Effector memory CD8-positive, alpha-beta T cell (primary cell): ENCODE data around the gene TUFM.
"Not testable (repeated sequence)": the region's sequence is repeated elsewhere in the genome, so short reads cannot be mapped to it uniquely, and the experiment has no call there.

ENCODE experiments used
- ATAC-seq: fragments of 150-1000 bp; cut with Tn5 transposase; replicated peaks from 2 replicates; pipeline ENCODE4 v1.10.0; 2021; ENCODE audit warnings: mild to moderate bottlenecking, moderate library complexity
- DNase-seq, 3 experiments: peaks; one replicate each; pipeline ENCODE4 v3.0.0; 2021
- H3K27ac Mint-ChIP-seq, 2 donors: one replicate each; pipeline ENCODE4 v1.8.0; 2022; ENCODE audit warnings: mild to moderate bottlenecking in 2 of 2, mixed read lengths in 2 of 2, moderate library complexity in 2 of 2
- H3K27me3 Mint-ChIP-seq, 2 donors: one replicate each; pipeline ENCODE4 v1.8.0; 2022; ENCODE audit warnings: mixed read lengths in 2 of 2
- H3K36me3 Mint-ChIP-seq: one replicate; pipeline ENCODE4 v1.8.0; 2022; ENCODE audit warnings: mild to moderate bottlenecking, moderate library complexity, mixed read lengths; ENCODE audit not compliant: insufficient read depth
- H3K4me1 Mint-ChIP-seq, 2 donors: one replicate each; pipeline ENCODE4 v1.8.0; 2022; ENCODE audit warnings: low read depth in 2 of 2, mixed read lengths in 2 of 2
- H3K4me3 Mint-ChIP-seq, 2 donors: one replicate each; pipeline ENCODE4 v1.8.0; 2022; ENCODE audit warnings: mild to moderate bottlenecking in 2 of 2, mixed read lengths in 2 of 2, moderate library complexity in 2 of 2
- H3K9me3 Mint-ChIP-seq, 2 donors: one replicate each; pipeline ENCODE4 v1.8.0; 2022; ENCODE audit warnings: mixed read lengths in 2 of 2

Gene TUFM

GRCh38 chr16:28824717-28824973, 21.5 kb downstream of the TUFM start:
- Mint-ChIP-seq H3K9me3 (no peaks in the 10 kb centered on the region), H3K4me1 (peaks cover 20 to 41% of the 10 kb centered on the region in 2 donors)

DNA sequence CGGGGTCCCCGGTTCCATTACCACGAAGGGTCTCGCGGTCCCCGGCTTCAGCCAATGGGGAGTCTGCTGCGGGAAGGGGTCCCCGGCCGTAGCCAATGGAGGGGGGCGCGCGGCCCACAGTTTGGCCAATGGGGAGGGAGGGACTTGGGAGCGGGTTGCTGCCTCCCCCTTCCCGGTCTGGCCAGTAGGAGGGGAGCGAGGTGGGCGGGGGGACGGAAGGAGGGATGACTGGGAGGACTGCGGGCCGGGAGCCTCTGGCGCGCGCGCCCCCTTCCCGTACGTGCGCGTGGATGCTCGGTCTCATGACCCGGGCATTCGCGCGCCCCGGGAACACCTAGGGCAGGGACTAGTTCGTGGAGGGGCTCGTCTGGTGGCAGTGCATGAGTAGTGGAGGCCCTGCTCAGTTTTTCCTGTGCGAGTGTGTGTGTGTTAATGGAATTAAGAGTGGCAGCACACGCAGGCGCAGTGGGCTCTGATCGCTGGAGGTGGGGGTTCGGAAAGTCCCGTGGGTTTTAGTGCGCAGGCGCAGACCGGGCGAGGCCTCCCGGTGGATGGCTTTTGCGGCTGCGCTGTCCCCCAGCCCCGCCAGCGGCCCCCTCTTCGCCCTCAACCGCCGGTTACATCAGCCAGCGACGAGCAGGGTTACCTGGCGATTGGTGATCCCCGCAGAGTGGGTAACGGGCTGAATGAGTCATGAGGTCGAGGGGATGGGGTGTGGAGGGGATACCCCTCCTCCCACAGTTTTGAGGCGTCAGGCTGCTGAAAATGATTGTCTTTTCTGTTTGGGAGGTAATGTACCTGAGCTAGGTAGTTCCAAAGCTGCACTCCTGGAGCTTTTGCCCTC, 22.1 kb downstream of the TUFM start:
- DNase-seq (peak; percentile 90 to 93 (median 92)), ATAC-seq (peak; percentile 66)
- Mint-ChIP-seq H3K4me3 (peak overlapping the region; percentile 90 to 92), H3K36me3 (peaks cover 57% of the 10 kb centered on the region), H3K4me1 (peaks cover 20 to 41% of the 10 kb centered on the region in 2 donors), H3K27ac (peak overlapping the region; percentile 95 to 99), H3K27me3 (no peaks in the 10 kb centered on the region), H3K9me3 (no peaks in the 10 kb centered on the region)

More at GRCh38 chr16:28824717-28824973, 21.5 kb downstream of the TUFM start:
- Mint-ChIP-seq H3K27me3 (no peaks in the 10 kb centered on the region), H3K27ac (peak overlapping the region; percentile 95 to 99), H3K4me3 (peak overlapping the region; percentile 90 to 92), H3K36me3 (peaks cover 62% of the 10 kb centered on the region)
- no peak for ATAC-seq
- no peak for DNase-seq

GRCh38 chr16:28823291-28823872, 22.8 kb downstream of the TUFM start:
- H3K27me3 Mint-ChIP-seq: no peaks in the 10 kb centered on the region
- ATAC-seq: peak; percentile 5
- peak overlapping the region; percentile 95 to 99 for H3K27ac Mint-ChIP-seq
- peak overlapping the region; percentile 90 to 92 for H3K4me3 Mint-ChIP-seq
- no peaks in the 10 kb centered on the region for H3K9me3 Mint-ChIP-seq
- H3K4me1 Mint-ChIP-seq: peaks cover 20 to 41% of the 10 kb centered on the region in 2 donors
- H3K36me3 Mint-ChIP-seq: peaks cover 50% of the 10 kb centered on the region
- peak in 1 of 3 experiments; percentile 39 for DNase-seq

DNA sequence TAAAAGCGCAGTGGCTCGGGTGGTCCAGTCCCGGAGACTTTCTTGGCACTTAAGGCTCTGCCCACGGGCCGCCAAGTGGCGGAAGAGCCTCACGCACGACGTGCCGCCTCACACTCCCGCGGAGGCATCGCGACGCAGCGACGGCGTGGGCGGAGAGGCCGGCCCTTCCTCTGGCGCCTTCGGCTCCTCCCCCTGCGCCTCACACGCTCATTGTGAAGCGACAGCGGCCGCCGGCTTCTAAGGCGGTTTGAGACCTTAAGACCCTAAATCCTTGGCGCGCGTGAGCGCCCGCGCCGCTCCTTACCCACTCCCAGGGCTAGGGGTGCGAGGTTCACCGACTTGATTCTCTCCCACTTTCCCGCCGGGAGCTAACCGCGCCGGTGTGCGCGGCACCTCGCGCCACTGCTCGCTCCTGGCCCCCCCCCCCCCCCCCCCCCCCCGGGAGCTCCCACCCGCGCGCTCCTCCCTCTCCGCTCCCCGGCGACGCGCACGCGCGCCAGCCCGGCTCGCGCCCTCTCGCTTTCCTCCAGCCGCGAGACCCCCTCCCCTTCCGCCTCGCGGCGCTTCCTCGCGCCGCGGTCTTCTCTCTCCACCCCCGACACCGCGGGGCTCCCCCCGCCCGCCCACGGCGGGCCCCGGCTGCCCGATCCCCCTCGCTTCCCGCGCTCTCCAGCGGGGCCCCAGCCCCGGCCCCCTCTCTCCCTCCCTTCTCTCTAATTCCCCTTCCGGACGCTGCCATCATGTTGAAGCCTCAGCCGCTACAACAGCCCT, 23.4 kb downstream of the TUFM start, which contains the start of gene ATXN2L:
TSS of gene ATXN2L (plus strand) at position 480 of the 771 bp plus-strand sequence. CDS start at position 741, 261 bp downstream.
- Mint-ChIP-seq H3K27me3 (no peaks in the 10 kb centered on the region), H3K9me3 (no peaks in the 10 kb centered on the region), H3K36me3 (peaks cover 44% of the 10 kb centered on the region), H3K27ac (peak within 1 kb of the TSS; percentile 95 to 99), H3K4me3 (peak within 1 kb of the TSS; percentile 90 to 92), H3K4me1 (peaks cover 20 to 41% of the 10 kb centered on the region in 2 donors)
- ATAC-seq (peak; percentile 55), DNase-seq (peak; percentile 90 to 91 (median 90))

GRCh38 chr16:28821874-28822519, 24.2 kb downstream of the TUFM start:
- peaks cover 37% of the 10 kb centered on the region for H3K36me3 Mint-ChIP-seq
- H3K4me1 Mint-ChIP-seq: peaks cover 20 to 40% of the 10 kb centered on the region in 2 donors
- DNase-seq: no peak
- no peak for ATAC-seq
- H3K9me3 Mint-ChIP-seq: no peaks in the 10 kb centered on the region
- peak overlapping the region; percentile 90 to 99 for H3K27ac Mint-ChIP-seq
- peak overlapping the region; percentile 90 to 92 for H3K4me3 Mint-ChIP-seq
- H3K27me3 Mint-ChIP-seq: no peaks in the 10 kb centered on the region

- Mint-ChIP-seq H3K4me1 (peaks cover 16 to 27% of the 10 kb centered on the region in 2 donors), H3K36me3 (peaks cover 22% of the 10 kb centered on the region), H3K4me3 (peak overlapping the region; percentile 24 to 44)
- not testable (repeated sequence) for ATAC-seq, H3K9me3 Mint-ChIP-seq, H3K27ac Mint-ChIP-seq, DNase-seq, H3K27me3 Mint-ChIP-seq
Measured at GRCh38 chr16:28820546-28820945, 25.6 kb downstream of the TUFM start.

- Mint-ChIP-seq H3K4me3 (peak overlapping the region in 1 of 2 donors; percentile 13), H3K27ac (no peak overlapping the region), H3K4me1 (peaks cover 11 to 22% of the 10 kb centered on the region in 2 donors), H3K36me3 (peaks cover 17% of the 10 kb centered on the region), H3K9me3 (no peaks in the 10 kb centered on the region), H3K27me3 (no peaks in the 10 kb centered on the region)
- ATAC-seq (no peak), DNase-seq (no peak)
Measured at GRCh38 chr16:28820016-28820415, 26.1 kb downstream of the TUFM start.

- H3K27ac Mint-ChIP-seq, H3K4me1 Mint-ChIP-seq, DNase-seq, H3K9me3 Mint-ChIP-seq, H3K36me3 Mint-ChIP-seq, H3K4me3 Mint-ChIP-seq, H3K27me3 Mint-ChIP-seq, ATAC-seq: not testable (repeated sequence)
Measured at GRCh38 chr16:28807445-28808120, 38.6 kb downstream of the TUFM start.

- H3K9me3 Mint-ChIP-seq, H3K4me1 Mint-ChIP-seq, H3K27me3 Mint-ChIP-seq, H3K27ac Mint-ChIP-seq, H3K36me3 Mint-ChIP-seq: not testable (repeated sequence)
- ATAC-seq (peak; percentile 86), DNase-seq (peak; percentile 52 to 79 (median 75))
- H3K4me3 Mint-ChIP-seq: peak overlapping the region; percentile 43 to 48
Measured at GRCh38 chr16:28802235-28803019, 43.7 kb downstream of the TUFM start.
